ENCODE results near the gene PSMD2.
A peak's percentile ranks its signal among the peaks of the same experiment; 100 is the strongest.

Gene PSMD2

GRCh38 chr3:184343200-184343876 lies 44.3 kb downstream of the PSMD2 start:
- Histone ChIP-seq H3K9ac (ENCODE audit: low read length) (no peak overlapping the region), H3K4me1 (ENCODE audit: control insufficient read depth, insufficient read depth, low read length) (peaks cover 21% of the 10 kb centered on the region), H3K27me3 (ENCODE audit: control insufficient read depth, insufficient read depth, low read length) (no peaks in the 10 kb centered on the region), H3K27ac (ENCODE audit: low read depth, low read length) (no peak overlapping the region), H3K4me3 (ENCODE audit: low read depth, low read length) (no peak overlapping the region), H3K9me3 (ENCODE audit: control insufficient read depth, insufficient read depth, low read depth, low read length) (no peaks in the 10 kb centered on the region), H3K36me3 (ENCODE audit: control insufficient read depth, insufficient read depth, low read length) (peaks cover 30% of the 10 kb centered on the region)

GRCh38 chr3:184344579-184345316 lies 45.7 kb downstream of the PSMD2 start:
- Histone ChIP-seq H3K9ac (ENCODE audit: low read length) (no peak overlapping the region), H3K4me1 (ENCODE audit: control insufficient read depth, insufficient read depth, low read length) (peaks cover 15% of the 10 kb centered on the region; the same call in 1 of the 2 replicates), H3K36me3 (ENCODE audit: control insufficient read depth, insufficient read depth, low read length) (peaks cover 30% of the 10 kb centered on the region), H3K4me3 (ENCODE audit: low read depth, low read length) (no peak overlapping the region), H3K27me3 (ENCODE audit: control insufficient read depth, insufficient read depth, low read length) (no peaks in the 10 kb centered on the region), H3K9me3 (ENCODE audit: control insufficient read depth, insufficient read depth, low read depth, low read length) (no peaks in the 10 kb centered on the region), H3K27ac (ENCODE audit: low read depth, low read length) (0 out of 2 replicates have a peak overlapping the region, but pooled peaks have one; percentile 22)

- Histone ChIP-seq H3K27me3 (ENCODE audit: control insufficient read depth, insufficient read depth, low read length) (no peaks in the 10 kb centered on the region), H3K9ac (ENCODE audit: low read length) (no peak overlapping the region), H3K9me3 (ENCODE audit: control insufficient read depth, insufficient read depth, low read depth, low read length) (no peaks in the 10 kb centered on the region), H3K27ac (ENCODE audit: low read depth, low read length) (no peak overlapping the region), H3K36me3 (ENCODE audit: control insufficient read depth, insufficient read depth, low read length) (peaks cover 30% of the 10 kb centered on the region), H3K4me3 (ENCODE audit: low read depth, low read length) (no peak overlapping the region), H3K4me1 (ENCODE audit: control insufficient read depth, insufficient read depth, low read length) (peaks cover 14% of the 10 kb centered on the region; the same call in 1 of the 2 replicates)
These were observed 46.5 kb downstream of the PSMD2 start for GRCh38 chr3:184345317-184346144.

- H3K27me3 ChIP-seq (ENCODE audit: control insufficient read depth, insufficient read depth, low read length): no peaks in the 10 kb centered on the region
- H3K4me1 ChIP-seq (ENCODE audit: control insufficient read depth, insufficient read depth, low read length): peaks cover 17% of the 10 kb centered on the region; the same call in 1 of the 2 replicates
- no peak overlapping the region for H3K27ac ChIP-seq (ENCODE audit: low read depth, low read length)
- H3K4me3 ChIP-seq (ENCODE audit: low read depth, low read length): no peak overlapping the region
- H3K9ac ChIP-seq (ENCODE audit: low read length): no peak overlapping the region
- peaks cover 28% of the 10 kb centered on the region for H3K36me3 ChIP-seq (ENCODE audit: control insufficient read depth, insufficient read depth, low read length)
- no peaks in the 10 kb centered on the region for H3K9me3 ChIP-seq (ENCODE audit: control insufficient read depth, insufficient read depth, low read depth, low read length)
These were observed 47.6 kb downstream of the PSMD2 start for GRCh38 chr3:184346480-184347190.

GRCh38 chr3:184347321-184348056 lies 48.4 kb downstream of the PSMD2 start:
- Histone ChIP-seq H3K9me3 (ENCODE audit: control insufficient read depth, insufficient read depth, low read depth, low read length) (no peaks in the 10 kb centered on the region), H3K4me3 (ENCODE audit: low read depth, low read length) (no peak overlapping the region), H3K4me1 (ENCODE audit: control insufficient read depth, insufficient read depth, low read length) (peaks cover 22% of the 10 kb centered on the region; the same call in 1 of the 2 replicates), H3K27me3 (ENCODE audit: control insufficient read depth, insufficient read depth, low read length) (no peaks in the 10 kb centered on the region), H3K27ac (ENCODE audit: low read depth, low read length) (no peak overlapping the region), H3K9ac (ENCODE audit: low read length) (no peak overlapping the region), H3K36me3 (ENCODE audit: control insufficient read depth, insufficient read depth, low read length) (peaks cover 33% of the 10 kb centered on the region)

- H3K36me3 ChIP-seq (ENCODE audit: control insufficient read depth, insufficient read depth, low read length): peaks cover 33% of the 10 kb centered on the region
- H3K27me3 ChIP-seq (ENCODE audit: control insufficient read depth, insufficient read depth, low read length): no peaks in the 10 kb centered on the region
- H3K4me1 ChIP-seq (ENCODE audit: control insufficient read depth, insufficient read depth, low read length): peaks cover 22% of the 10 kb centered on the region; the same call in 1 of the 2 replicates
- H3K4me3 ChIP-seq (ENCODE audit: low read depth, low read length): no peak overlapping the region
- H3K27ac ChIP-seq (ENCODE audit: low read depth, low read length): no peak overlapping the region
- no peaks in the 10 kb centered on the region for H3K9me3 ChIP-seq (ENCODE audit: control insufficient read depth, insufficient read depth, low read depth, low read length)
- no peak overlapping the region for H3K9ac ChIP-seq (ENCODE audit: low read length)
These were observed 49.0 kb downstream of the PSMD2 start for GRCh38 chr3:184348057-184348382.

- Histone ChIP-seq H3K27ac (ENCODE audit: low read depth, low read length) (no peak overlapping the region), H3K9me3 (ENCODE audit: control insufficient read depth, insufficient read depth, low read depth, low read length) (no peaks in the 10 kb centered on the region), H3K4me1 (ENCODE audit: control insufficient read depth, insufficient read depth, low read length) (peaks cover 20% of the 10 kb centered on the region; the same call in 1 of the 2 replicates), H3K36me3 (ENCODE audit: control insufficient read depth, insufficient read depth, low read length) (peaks cover 32% of the 10 kb centered on the region), H3K27me3 (ENCODE audit: control insufficient read depth, insufficient read depth, low read length) (no peaks in the 10 kb centered on the region), H3K4me3 (ENCODE audit: low read depth, low read length) (no peak overlapping the region), H3K9ac (ENCODE audit: low read length) (no peak overlapping the region)
These were observed 50.8 kb downstream of the PSMD2 start for GRCh38 chr3:184349563-184350470.

GRCh38 chr3:184350618-184351017 lies 51.6 kb downstream of the PSMD2 start:
- no peaks in the 10 kb centered on the region for H3K9me3 ChIP-seq (ENCODE audit: control insufficient read depth, insufficient read depth, low read depth, low read length)
- no peak overlapping the region for H3K27ac ChIP-seq (ENCODE audit: low read depth, low read length)

GRCh38 chr3:184351511-184352148 lies 52.6 kb downstream of the PSMD2 start:
- Histone ChIP-seq H3K27ac (ENCODE audit: low read depth, low read length) (no peak overlapping the region), H3K4me1 (ENCODE audit: control insufficient read depth, insufficient read depth, low read length) (peaks cover 13% of the 10 kb centered on the region; the same call in 1 of the 2 replicates), H3K4me3 (ENCODE audit: low read depth, low read length) (no peak overlapping the region), H3K27me3 (ENCODE audit: control insufficient read depth, insufficient read depth, low read length) (no peaks in the 10 kb centered on the region), H3K9ac (ENCODE audit: low read length) (peak overlapping the region; percentile 34), H3K36me3 (ENCODE audit: control insufficient read depth, insufficient read depth, low read length) (peaks cover 46% of the 10 kb centered on the region), H3K9me3 (ENCODE audit: control insufficient read depth, insufficient read depth, low read depth, low read length) (no peaks in the 10 kb centered on the region)

More at GRCh38 chr3:184350618-184351017, 51.6 kb downstream of the PSMD2 start:
- Histone ChIP-seq H3K4me3 (ENCODE audit: low read depth, low read length) (no peak overlapping the region), H3K36me3 (ENCODE audit: control insufficient read depth, insufficient read depth, low read length) (peaks cover 40% of the 10 kb centered on the region), H3K9ac (ENCODE audit: low read length) (no peak overlapping the region), H3K4me1 (ENCODE audit: control insufficient read depth, insufficient read depth, low read length) (peaks cover 15% of the 10 kb centered on the region; the same call in 1 of the 2 replicates), H3K27me3 (ENCODE audit: control insufficient read depth, insufficient read depth, low read length) (no peaks in the 10 kb centered on the region)
